GM18498 (cell line): ENCODE data around the gene MAST2.

Experiments
- ATAC-seq: cut with Tn5 transposase; IDR thresholded peaks from one replicate; pipeline ENCODE4 v1.9.1; 2021; ENCODE audit warnings: mild to moderate bottlenecking, moderate library complexity; ENCODE audit not compliant: unreplicated experiment

MAST2 gene

DNA sequence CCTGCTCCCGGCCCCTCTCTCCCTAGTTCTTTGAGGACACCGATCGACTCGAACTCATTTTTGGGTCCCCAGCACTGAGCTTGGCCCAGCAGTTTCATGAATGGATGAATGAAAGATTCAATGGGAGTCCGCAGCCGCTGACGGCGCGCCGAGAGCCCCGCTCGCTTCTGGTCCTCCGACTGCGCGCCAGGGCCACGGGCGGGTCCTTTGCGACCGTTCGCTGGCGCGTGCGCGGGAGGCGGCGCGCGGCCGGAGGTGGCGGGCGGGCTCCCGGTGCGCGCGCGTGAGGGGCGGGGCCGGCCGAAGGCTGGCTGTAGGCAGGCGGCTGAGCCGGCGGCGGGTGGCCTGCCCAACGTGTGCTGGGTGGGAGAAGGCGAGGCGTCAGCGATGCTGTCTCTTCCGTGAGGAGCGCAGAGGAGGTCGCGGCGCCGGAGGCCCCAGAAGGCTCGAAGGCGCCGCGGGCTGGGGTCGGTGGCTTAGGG lies at the start of gene MAST2:
TSS of gene MAST2 (plus strand) at position 314 of the 482 bp plus-strand sequence. CDS start 284 bp downstream, outside the sequence.
- peak; percentile 93 for ATAC-seq

GRCh38 chr1:45755697-45756096 lies 47.7 kb upstream of the MAST2 start:
- no peak for ATAC-seq

GRCh38 chr1:45762291-45762690 lies 41.1 kb upstream of the MAST2 start:
- no peak for ATAC-seq

DNA sequence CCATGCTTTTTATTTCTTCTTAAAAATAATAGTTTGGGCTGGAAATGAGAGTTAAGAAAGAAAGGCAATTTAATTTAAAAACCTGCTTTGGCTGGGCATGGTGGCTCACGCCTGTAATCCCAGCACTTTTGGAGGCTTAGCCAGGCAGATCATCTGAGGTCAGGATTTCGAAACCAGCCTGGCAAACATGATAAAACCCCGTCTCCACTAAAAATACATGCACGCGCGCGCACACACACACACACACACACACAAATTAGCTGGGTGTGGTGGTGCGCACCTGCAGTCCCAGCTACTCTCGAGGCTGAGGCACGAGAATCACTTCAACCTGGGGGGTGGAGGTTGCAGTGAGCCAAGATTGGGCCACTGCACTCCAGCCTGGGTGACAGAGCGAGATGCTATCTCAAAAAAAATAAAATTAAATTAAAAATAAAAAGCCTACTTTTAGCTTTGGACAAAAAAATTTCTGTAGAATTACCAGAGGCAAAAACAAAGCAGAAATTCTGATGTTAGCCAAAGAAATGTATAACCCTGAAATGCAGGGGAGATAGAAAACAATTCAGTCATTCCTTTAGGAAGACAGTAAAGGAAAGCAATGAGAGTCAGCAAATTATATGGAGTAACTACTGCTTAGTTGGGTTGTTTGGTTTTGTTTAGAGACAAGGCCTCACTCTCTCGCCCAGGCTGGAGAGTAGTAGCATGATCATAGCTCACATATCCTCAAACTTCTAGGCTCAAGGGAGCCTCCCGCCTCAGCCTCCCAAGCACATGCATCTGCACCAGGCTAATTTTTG lies 37.2 kb upstream of the MAST2 start:
- ATAC-seq, result no peak

GRCh38 chr1:45767035-45767434 lies 36.4 kb upstream of the MAST2 start:
- ATAC-seq, result no peak

DNA sequence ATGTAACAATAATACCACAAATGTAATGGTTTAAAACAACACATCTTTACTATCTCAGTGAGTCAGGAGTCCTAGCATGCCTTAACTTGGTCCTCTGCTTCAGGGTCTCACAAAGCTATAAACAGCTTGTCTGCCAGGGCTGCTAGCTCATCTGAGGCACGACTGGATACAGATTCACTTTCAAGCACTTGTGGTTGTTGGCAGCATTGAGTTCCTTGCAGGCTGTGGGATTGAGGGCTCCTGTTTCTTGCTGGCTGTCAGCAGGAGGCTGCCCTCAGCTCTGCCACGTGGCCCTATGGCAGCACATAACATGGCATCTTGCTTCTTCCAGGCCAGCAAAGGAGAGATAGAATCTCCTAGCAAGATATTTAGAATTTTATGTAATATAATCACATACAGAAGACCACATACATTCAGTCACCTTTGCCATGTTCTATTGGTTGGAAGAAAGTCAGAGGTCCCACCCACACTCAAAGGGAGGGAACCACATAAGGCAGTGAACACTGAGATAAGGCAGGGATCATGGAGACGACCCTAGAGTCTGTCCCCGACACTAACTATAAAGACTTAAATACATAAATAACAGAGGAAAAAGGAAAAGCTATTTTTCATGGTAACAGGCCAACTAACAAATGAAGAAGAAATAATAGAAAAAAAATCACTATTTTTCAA lies 34.0 kb upstream of the MAST2 start:
- no peak for ATAC-seq

GRCh38 chr1:45772971-45773370 lies 30.4 kb upstream of the MAST2 start:
- ATAC-seq, result no peak

DNA sequence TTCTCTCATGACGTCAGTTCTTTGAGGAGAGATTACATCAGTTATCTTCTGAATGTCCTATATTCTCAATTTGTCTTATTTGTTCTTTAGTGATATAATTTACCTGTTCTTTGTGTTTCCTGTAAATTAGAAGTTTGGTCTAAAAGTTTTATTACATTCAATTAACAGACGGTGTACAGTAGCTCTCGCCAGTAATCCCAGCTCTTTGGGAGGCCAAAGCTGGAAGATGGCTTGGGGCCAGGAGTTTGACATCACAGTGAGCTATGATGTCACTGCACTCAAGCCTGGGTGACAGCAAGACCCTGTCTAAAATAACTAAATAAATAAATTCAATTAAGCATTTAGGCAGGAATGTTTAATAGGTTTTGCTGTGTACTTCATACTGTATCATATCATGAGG lies 27.6 kb upstream of the MAST2 start:
- no peak for ATAC-seq

DNA sequence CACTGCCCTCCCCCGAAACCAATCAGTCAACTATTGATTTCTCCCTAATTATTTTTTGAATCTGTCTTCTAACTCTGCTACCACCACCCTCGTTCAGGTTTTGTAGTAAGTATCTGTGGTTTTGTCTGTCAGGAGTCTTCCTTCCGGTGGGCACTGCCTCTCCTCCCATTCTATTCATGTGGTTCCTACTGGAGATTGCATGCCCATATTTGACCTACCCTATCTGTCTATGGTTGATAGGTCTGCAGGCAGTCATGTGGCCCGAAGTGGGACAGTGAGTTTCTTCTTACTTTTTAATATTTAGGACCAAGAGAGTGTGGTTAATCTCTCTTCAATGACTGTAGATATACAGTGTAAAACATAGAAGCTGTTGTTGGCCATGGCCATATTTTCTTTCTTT lies 17.8 kb upstream of the MAST2 start:
- no peak for ATAC-seq

- ATAC-seq, result no peak
Measured at GRCh38 chr1:45787905-45788304, 15.5 kb upstream of the MAST2 start.

- no peak for ATAC-seq
Measured at GRCh38 chr1:45789601-45790000, 13.8 kb upstream of the MAST2 start.

DNA sequence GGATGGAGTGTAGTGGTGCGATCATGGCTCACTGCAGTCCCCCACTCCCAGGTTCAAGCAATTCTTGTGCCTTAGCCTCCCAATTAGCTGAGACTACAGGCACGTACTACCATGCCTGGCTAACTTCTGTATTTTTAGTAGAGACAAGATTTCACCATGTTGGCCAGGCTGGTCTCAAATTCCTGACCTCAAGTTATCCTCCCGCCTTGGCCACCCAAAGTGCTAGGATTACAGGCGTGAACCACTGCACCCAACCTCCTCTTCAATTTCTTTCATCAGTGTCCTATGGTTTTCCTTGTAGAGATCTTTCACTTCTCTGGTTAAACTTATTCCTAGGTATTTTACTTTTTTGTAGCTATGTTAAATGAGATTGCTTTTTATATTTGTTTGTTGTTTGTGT lies 10.7 kb upstream of the MAST2 start:
- no peak for ATAC-seq

- ATAC-seq, result no peak
Measured at GRCh38 chr1:45793942-45794604, 9.3 kb upstream of the MAST2 start.

DNA sequence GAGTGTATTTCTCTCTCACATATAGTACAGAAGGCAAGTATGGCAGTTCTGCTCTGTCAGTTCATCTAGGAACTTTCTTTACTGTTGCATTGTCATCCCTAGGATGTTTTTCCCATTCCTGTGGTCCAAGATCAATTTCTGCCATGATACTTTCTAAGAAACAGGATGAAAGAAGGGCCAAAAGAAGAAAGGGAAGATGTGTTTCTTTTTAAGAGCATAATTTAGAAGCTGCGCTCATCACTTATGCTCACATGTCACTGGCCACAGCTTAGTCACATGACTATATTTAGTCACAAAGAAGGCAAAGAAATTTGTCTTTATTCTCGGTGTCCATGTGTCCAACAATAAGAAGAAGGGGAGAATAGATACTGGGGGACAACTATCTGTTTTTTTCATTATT lies 7.0 kb upstream of the MAST2 start:
- ATAC-seq, result no peak

DNA sequence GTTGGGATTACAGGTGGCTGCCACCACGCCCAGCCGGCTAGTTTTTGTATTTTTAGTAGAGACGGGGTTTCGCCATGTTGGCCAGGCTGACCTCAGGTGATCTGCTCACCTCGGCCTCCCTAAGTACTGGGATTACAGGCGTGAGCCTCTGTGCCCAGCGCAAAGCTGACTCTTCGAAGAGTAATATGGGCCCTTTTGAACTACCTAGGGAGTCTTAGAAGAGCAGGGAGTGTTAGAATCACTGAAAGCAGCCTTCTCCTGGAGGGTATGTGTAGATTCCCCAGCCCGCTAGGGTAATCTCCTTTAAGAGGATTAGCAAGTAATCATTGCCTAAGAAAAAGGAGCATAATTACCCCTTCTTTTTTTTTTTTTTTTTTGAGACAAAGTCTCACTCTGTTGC lies 6.5 kb upstream of the MAST2 start:
- ATAC-seq, result no peak

- no peak for ATAC-seq
Measured at GRCh38 chr1:45800899-45801298, 2.5 kb upstream of the MAST2 start.

- no peak for ATAC-seq
Measured at GRCh38 chr1:45802343-45803298, 791 bp upstream of the MAST2 start.

- ATAC-seq, result peak; percentile 43
Measured at GRCh38 chr1:45803781-45804668, 613 bp downstream of the MAST2 start.

GRCh38 chr1:45804669-45804969 lies 1.2 kb downstream of the MAST2 start:
- no peak for ATAC-seq

DNA sequence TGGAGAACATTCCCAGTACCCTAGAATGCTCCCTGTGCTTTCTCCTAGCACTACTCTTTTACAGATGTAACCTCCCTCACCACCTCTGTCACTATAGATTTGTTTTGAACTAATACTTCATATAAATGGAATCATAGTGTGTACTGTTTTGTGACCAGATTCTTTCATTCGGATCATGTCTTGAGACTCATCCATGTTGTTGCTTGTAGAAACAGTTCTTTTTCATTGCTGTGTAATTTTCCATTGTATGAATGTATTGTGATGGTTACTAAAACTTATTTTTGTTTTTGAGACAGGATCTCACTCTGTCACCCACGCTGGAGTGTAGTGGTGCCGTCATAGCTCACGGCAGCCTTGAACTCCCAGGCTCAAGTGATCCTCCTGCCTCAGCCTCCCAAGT lies 2.7 kb downstream of the MAST2 start:
- no peak for ATAC-seq
